Astrocyte (in vitro differentiated cells and primary cell): ENCODE data around the gene SMOC2. TPM values are rescaled to one million over a fixed set of nuclear protein-coding genes. Genes with fewer than 3 reads are reported as not detected.

ENCODE experiments used
- DNase-seq: peaks from one replicate; pipeline ENCODE4 v3.0.0-alpha.2; 2010; ENCODE audit warnings: low read depth
- FAIRE-seq: peaks from 2 replicates; lab custom pipeline; 2011; peaks lifted over from hg19 to GRCh38; lab: Jason Lieb, UNC
- H2AFZ ChIP-seq: 2 replicates; pipeline ENCODE4 v1.6.0; 2012; ENCODE audit warnings: low read depth, low read length, inconsistent platforms
- H3K27ac ChIP-seq: 2 replicates; pipeline ENCODE4 v1.5.1; 2011; ENCODE audit warnings: low read depth, low read length, inconsistent platforms
- H3K27me3 ChIP-seq: 2 replicates; pipeline ENCODE4 v1.6.0; 2011; ENCODE audit warnings: low read length, inconsistent platforms; ENCODE audit not compliant: insufficient read depth
- H3K36me3 ChIP-seq: 2 replicates; pipeline ENCODE4 v1.5.1; 2011; ENCODE audit warnings: low read length, inconsistent platforms; ENCODE audit not compliant: insufficient read depth
- H3K4me1 ChIP-seq: 2 replicates; pipeline ENCODE4 v1.5.1; 2011; ENCODE audit warnings: low read length, inconsistent platforms; ENCODE audit not compliant: insufficient read depth
- H3K4me2 ChIP-seq: 2 replicates; pipeline ENCODE4 v1.6.0; 2012; ENCODE audit warnings: low read length, inconsistent platforms
- H3K4me3 ChIP-seq: 2 replicates; pipeline ENCODE4 v1.5.1; 2011; ENCODE audit warnings: low read depth, mild to moderate bottlenecking, low read length, inconsistent platforms; ENCODE audit not compliant: insufficient read depth
- H3K79me2 ChIP-seq: 2 replicates; pipeline ENCODE4 v1.6.0; 2012; ENCODE audit warnings: mild to moderate bottlenecking, low read length, inconsistent platforms; ENCODE audit not compliant: insufficient read depth
- H3K9ac ChIP-seq: 2 replicates; pipeline ENCODE4 v1.6.0; 2012; ENCODE audit warnings: mild to moderate bottlenecking, low read length, inconsistent platforms
- H3K9me3 ChIP-seq: 2 replicates; pipeline ENCODE4 v1.5.1; 2012; ENCODE audit warnings: low read depth, mild to moderate bottlenecking, low read length, inconsistent platforms; ENCODE audit not compliant: insufficient read depth
- H4K20me1 ChIP-seq: 2 replicates; pipeline ENCODE4 v1.6.0; 2012; ENCODE audit warnings: low read length, inconsistent platforms; ENCODE audit not compliant: insufficient read depth
- H3K27ac Mint-ChIP-seq: one replicate; pipeline ENCODE4 v1.8.0; 2021; ENCODE audit warnings: mild to moderate bottlenecking, mixed read lengths; ENCODE audit not compliant: unreplicated experiment
- H3K27me3 Mint-ChIP-seq: one replicate; pipeline ENCODE4 v1.8.0; 2021; ENCODE audit warnings: low read depth, mixed read lengths; ENCODE audit not compliant: unreplicated experiment
- H3K36me3 Mint-ChIP-seq: one replicate; pipeline ENCODE4 v1.8.0; 2021; ENCODE audit warnings: low read depth, mixed read lengths; ENCODE audit not compliant: unreplicated experiment
- H3K4me1 Mint-ChIP-seq: one replicate; pipeline ENCODE4 v1.8.0; 2021; ENCODE audit warnings: low read depth, mixed read lengths; ENCODE audit not compliant: unreplicated experiment
- H3K4me3 Mint-ChIP-seq: one replicate; pipeline ENCODE4 v1.8.0; 2021; ENCODE audit warnings: mild to moderate bottlenecking, moderate library complexity, mixed read lengths; ENCODE audit not compliant: unreplicated experiment
- H3K9me3 Mint-ChIP-seq: one replicate; pipeline ENCODE4 v1.8.0; 2021; ENCODE audit warnings: mild to moderate bottlenecking, mixed read lengths; ENCODE audit not compliant: unreplicated experiment
- CTCF ChIP-seq: IDR thresholded peaks from 2 replicates; pipeline ENCODE4 v1.5.1; 2011; ENCODE audit warnings: low read depth, mild to moderate bottlenecking, inconsistent platforms, low read length, moderate library complexity; ENCODE audit not compliant: insufficient read depth
- EZH2 ChIP-seq: IDR thresholded peaks from 2 replicates; pipeline ENCODE4 v1.6.1; 2012; ENCODE audit warnings: mild to moderate bottlenecking, low read length, inconsistent platforms; ENCODE audit not compliant: insufficient read depth
- total RNA-seq: library from RNA; stranded (reverse); gene quantifications from 2 replicates; pipeline ENCODE4 v1.2.1, GENCODE V29; 2021

The SMOC2 gene
- total RNA-seq, 1 donor from 2014 or later, result 0.93 TPM

- no peaks in the 10 kb centered on the region for H3K4me1 ChIP-seq
- Mint-ChIP-seq H3K27ac (no peak overlapping the region), H3K9me3 (peaks cover 2% of the 10 kb centered on the region), H3K27me3 (peaks cover 29% of the 10 kb centered on the region), H3K4me1 (no peaks in the 10 kb centered on the region), H3K36me3 (no peaks in the 10 kb centered on the region), H3K4me3 (no peak overlapping the region)
- no peaks in the 10 kb centered on the region for H3K36me3 ChIP-seq
- H3K27ac ChIP-seq, result no peak overlapping the region
- no peak overlapping the region for H3K4me3 ChIP-seq
- H4K20me1 ChIP-seq, result no peaks in the 10 kb centered on the region
- FAIRE-seq (no peak), DNase-seq (no peak)
- no peak for TF ChIP-seq EZH2
- TF ChIP-seq CTCF, result no peak
- H3K27me3 ChIP-seq, result no peaks in the 10 kb centered on the region
- H3K4me2 ChIP-seq, result no peak overlapping the region
- H3K9me3 ChIP-seq, result peaks cover 11% of the 10 kb centered on the region
- H3K79me2 ChIP-seq, result no peaks in the 10 kb centered on the region
- H2AFZ ChIP-seq, result no peak overlapping the region
- H3K9ac ChIP-seq, result no peak overlapping the region
Observed at GRCh38 chr6:168601111-168601510, 160.1 kb downstream of the SMOC2 start.

GRCh38 chr6:168601546-168601945, 160.6 kb downstream of the SMOC2 start:
- Histone ChIP-seq H3K27me3 (no peaks in the 10 kb centered on the region), H3K27ac (no peak overlapping the region), H3K4me2 (no peak overlapping the region), H3K9me3 (peaks cover 11% of the 10 kb centered on the region), H3K79me2 (no peaks in the 10 kb centered on the region), H4K20me1 (no peaks in the 10 kb centered on the region), H3K4me3 (no peak overlapping the region), H2AFZ (no peak overlapping the region), H3K4me1 (no peaks in the 10 kb centered on the region), H3K9ac (no peak overlapping the region), H3K36me3 (no peaks in the 10 kb centered on the region)
- no peaks in the 10 kb centered on the region for H3K4me1 Mint-ChIP-seq
- no peaks in the 10 kb centered on the region for H3K36me3 Mint-ChIP-seq
- peaks cover 2% of the 10 kb centered on the region for H3K9me3 Mint-ChIP-seq
- H3K4me3 Mint-ChIP-seq, result no peak overlapping the region
- H3K27me3 Mint-ChIP-seq, result peaks cover 29% of the 10 kb centered on the region
- DNase-seq (no peak), FAIRE-seq (no peak)
- no peak for TF ChIP-seq CTCF
- TF ChIP-seq EZH2, result no peak
- no peak overlapping the region for H3K27ac Mint-ChIP-seq

GRCh38 chr6:168602576-168602975, 161.6 kb downstream of the SMOC2 start:
- Histone ChIP-seq H3K79me2 (no peaks in the 10 kb centered on the region), H3K27me3 (no peaks in the 10 kb centered on the region), H3K4me2 (no peak overlapping the region), H3K4me1 (no peaks in the 10 kb centered on the region), H4K20me1 (no peaks in the 10 kb centered on the region), H3K9ac (no peak overlapping the region), H3K9me3 (peaks cover 11% of the 10 kb centered on the region), H3K4me3 (no peak overlapping the region), H3K36me3 (no peaks in the 10 kb centered on the region), H3K27ac (no peak overlapping the region), H2AFZ (no peak overlapping the region)
- H3K9me3 Mint-ChIP-seq, result peaks cover 2% of the 10 kb centered on the region
- H3K4me1 Mint-ChIP-seq, result no peaks in the 10 kb centered on the region
- H3K36me3 Mint-ChIP-seq, result no peaks in the 10 kb centered on the region
- peaks cover 27% of the 10 kb centered on the region for H3K27me3 Mint-ChIP-seq
- TF ChIP-seq EZH2 (no peak), CTCF (no peak)
- H3K27ac Mint-ChIP-seq, result no peak overlapping the region
- FAIRE-seq, result no peak
- DNase-seq, result no peak
- H3K4me3 Mint-ChIP-seq, result no peak overlapping the region
